ENCODE data around the gene KNTC1. TPM values are rescaled to one million over a fixed set of nuclear protein-coding genes. Genes with fewer than 3 reads are reported as not detected.

KNTC1 gene
- total and polyA plus RNA-seq, 4 donors = 4.0 to 34.0 (median 10.9) TPM

DNA sequence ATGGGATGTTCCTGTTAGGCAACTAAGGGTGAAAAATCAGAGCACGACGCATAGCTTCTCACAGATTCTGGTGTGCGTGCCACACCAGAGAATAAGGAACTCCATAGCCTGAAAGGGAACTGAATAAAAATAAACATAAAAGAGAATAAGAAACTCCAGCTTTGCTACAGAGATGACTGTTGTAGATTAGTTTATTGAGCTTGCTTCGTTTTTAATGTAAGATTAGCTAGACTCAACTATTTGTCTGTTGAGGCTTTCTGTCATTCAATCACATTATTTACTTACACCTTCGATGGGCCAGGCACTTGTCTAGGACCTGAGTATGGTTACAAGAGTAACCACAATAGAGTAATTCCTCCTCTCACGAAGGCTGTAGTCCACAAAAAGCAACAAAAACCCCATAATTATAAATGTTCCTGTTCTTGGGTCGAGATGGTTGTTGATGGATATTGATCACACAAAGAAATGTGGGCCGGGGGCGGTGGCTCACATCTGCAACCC is 25.5 kb upstream of the KNTC1 start:
- 53 to 72% methylated on average over 9 of the region's 9 CpGs for WGBS, 2 donors
- ATAC-seq (ENCODE audit: insufficient read depth, low FRiP score) (no peak), DNase-seq (no peak)
- Histone ChIP-seq H3K27me3 (ENCODE audit: control insufficient read depth in 3 of 3, insufficient read depth in 3 of 3, low read length in 2 of 3) (no peaks in the 10 kb centered on the region), H3K27ac (ENCODE audit: low read depth in 1 of 2, low read length in 1 of 2) (peak overlapping the region; percentile 54 to 62), H3K9me3 (ENCODE audit: control insufficient read depth in 4 of 4, insufficient read depth in 3 of 4, low read length in 3 of 4) (no peaks in the 10 kb centered on the region), H3K4me1 (ENCODE audit: control insufficient read depth in 5 of 5, insufficient read depth in 5 of 5, low read length in 5 of 5) (peaks cover 0 to 16% (median 1%) of the 10 kb centered on the region in 5 donors), H3K9ac (ENCODE audit: insufficient read depth in 1 of 2, low read length in 2 of 2) (peak overlapping the region in 1 of 2 donors; percentile 30), H3K4me3 (no peak overlapping the region), H3K36me3 (ENCODE audit: control insufficient read depth in 4 of 4, insufficient read depth in 4 of 4, low read length in 4 of 4) (peaks cover 16 to 26% (median 17%) of the 10 kb centered on the region in 4 donors)
- TF ChIP-seq, protein P1, sequence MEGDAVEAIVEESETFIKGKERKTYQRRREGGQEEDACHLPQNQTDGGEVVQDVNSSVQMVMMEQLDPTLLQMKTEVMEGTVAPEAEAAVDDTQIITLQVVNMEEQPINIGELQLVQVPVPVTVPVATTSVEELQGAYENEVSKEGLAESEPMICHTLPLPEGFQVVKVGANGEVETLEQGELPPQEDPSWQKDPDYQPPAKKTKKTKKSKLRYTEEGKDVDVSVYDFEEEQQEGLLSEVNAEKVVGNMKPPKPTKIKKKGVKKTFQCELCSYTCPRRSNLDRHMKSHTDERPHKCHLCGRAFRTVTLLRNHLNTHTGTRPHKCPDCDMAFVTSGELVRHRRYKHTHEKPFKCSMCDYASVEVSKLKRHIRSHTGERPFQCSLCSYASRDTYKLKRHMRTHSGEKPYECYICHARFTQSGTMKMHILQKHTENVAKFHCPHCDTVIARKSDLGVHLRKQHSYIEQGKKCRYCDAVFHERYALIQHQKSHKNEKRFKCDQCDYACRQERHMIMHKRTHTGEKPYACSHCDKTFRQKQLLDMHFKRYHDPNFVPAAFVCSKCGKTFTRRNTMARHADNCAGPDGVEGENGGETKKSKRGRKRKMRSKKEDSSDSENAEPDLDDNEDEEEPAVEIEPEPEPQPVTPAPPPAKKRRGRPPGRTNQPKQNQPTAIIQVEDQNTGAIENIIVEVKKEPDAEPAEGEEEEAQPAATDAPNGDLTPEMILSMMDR (IDR thresholded peaks at IDR 0.05; ENCODE audit: control extremely low read depth, extremely low read depth) = no peak

DNA sequence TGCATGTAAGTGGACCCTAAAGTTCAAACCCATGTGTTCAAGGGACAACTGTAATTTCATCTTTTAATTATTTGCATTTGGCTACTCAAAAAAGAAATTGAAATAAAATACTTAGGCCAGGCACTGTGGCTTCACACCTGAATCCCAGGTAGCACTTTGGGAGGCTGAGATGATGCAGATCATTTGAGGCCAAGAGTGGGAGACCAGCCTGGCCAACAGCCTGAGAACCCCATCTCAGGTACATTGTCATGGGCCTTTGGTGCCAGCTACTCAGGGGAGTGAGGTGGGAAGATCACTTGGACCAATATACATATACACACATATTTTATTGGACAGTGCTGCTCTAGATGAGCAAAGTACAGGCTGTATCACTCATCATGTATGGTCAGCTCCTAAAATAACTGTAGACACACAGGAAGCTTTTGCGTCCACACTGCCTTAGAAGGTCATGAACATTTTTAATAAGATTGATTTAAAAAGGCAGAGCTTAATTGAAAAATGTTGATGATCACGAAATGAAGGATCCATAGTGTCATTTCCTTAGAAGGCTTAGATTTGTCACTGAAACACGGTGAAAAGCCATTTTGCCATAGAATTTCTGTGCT is 23.8 kb upstream of the KNTC1 start:
- 87 to 89% methylated on average over 3 of the region's 3 CpGs for WGBS, 2 donors
- no peaks in the 10 kb centered on the region for H3K27me3 ChIP-seq (ENCODE audit: control insufficient read depth in 3 of 3, insufficient read depth in 3 of 3, low read length in 2 of 3)
- no peaks in the 10 kb centered on the region for H3K9me3 ChIP-seq (ENCODE audit: control insufficient read depth in 4 of 4, insufficient read depth in 3 of 4, low read length in 3 of 4)
- peaks cover 28 to 41% (median 29%) of the 10 kb centered on the region in 4 donors for H3K36me3 ChIP-seq (ENCODE audit: control insufficient read depth in 4 of 4, insufficient read depth in 4 of 4, low read length in 4 of 4)
- DNase-seq (no peak), ATAC-seq (ENCODE audit: insufficient read depth, low FRiP score) (no peak)
- H3K27ac ChIP-seq (ENCODE audit: low read depth in 1 of 2, low read length in 1 of 2) = no peak overlapping the region
- peaks cover 0 to 16% (median 0%) of the 10 kb centered on the region in 5 donors for H3K4me1 ChIP-seq (ENCODE audit: control insufficient read depth in 5 of 5, insufficient read depth in 5 of 5, low read length in 5 of 5)
- H3K9ac ChIP-seq (ENCODE audit: insufficient read depth in 1 of 2, low read length in 2 of 2) = no peak overlapping the region
- TF ChIP-seq, protein P1 (IDR thresholded peaks at IDR 0.05; ENCODE audit: control extremely low read depth, extremely low read depth) = no peak
- no peak overlapping the region for H3K4me3 ChIP-seq

DNA sequence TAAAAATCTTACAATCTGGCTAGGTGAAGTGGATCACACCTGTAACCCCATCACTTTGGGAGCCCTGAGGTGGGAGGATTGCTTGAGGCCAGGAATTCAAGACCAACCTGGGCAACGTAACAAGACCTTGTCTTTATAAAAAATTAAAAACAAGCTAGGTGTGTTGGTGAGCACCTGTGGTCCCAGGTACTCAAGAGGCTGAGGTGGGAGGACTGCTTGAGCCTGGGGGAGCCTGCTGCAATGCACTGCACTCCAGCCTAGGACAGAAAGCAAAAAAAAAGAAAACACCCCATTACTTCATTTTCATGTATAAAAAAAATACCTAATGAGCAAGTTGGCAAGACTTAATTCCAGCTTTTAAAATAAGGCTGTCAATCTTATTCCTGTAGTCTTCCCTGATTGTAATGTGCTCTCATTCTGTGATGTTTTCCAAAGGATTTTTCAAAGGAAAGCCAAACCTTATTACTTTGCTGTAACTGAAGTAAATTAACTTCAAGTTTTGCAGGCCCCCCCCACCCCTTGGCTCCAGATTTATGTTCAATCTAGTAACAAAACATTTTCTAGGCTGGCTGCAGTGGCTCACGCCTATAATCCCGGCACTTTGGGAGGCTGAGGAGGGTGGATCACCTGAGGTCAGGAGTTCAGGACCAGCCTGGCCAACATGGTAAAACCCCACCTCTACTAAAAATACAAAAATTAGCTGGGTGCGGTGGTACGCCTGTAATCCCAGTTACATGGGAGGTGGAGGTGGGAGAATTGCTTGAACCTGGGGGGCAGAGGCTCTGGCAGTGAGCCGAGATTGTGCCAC is 23.1 kb upstream of the KNTC1 start:
- peaks cover 0 to 13% (median 0%) of the 10 kb centered on the region in 5 donors for H3K4me1 ChIP-seq (ENCODE audit: control insufficient read depth in 5 of 5, insufficient read depth in 5 of 5, low read length in 5 of 5)
- TF ChIP-seq, protein P1 (IDR thresholded peaks at IDR 0.05; ENCODE audit: control extremely low read depth, extremely low read depth) = no peak
- 88 to 89% methylated on average over 6 of the region's 6 CpGs for WGBS, 2 donors
- ATAC-seq (ENCODE audit: insufficient read depth, low FRiP score) = no peak
- no peaks in the 10 kb centered on the region for H3K9me3 ChIP-seq (ENCODE audit: control insufficient read depth in 4 of 4, insufficient read depth in 3 of 4, low read length in 3 of 4)
- no peak overlapping the region for H3K9ac ChIP-seq (ENCODE audit: insufficient read depth in 1 of 2, low read length in 2 of 2)
- H3K27me3 ChIP-seq (ENCODE audit: control insufficient read depth in 3 of 3, insufficient read depth in 3 of 3, low read length in 2 of 3) = no peaks in the 10 kb centered on the region
- no peak for DNase-seq
- peaks cover 29 to 48% (median 34%) of the 10 kb centered on the region in 4 donors for H3K36me3 ChIP-seq (ENCODE audit: control insufficient read depth in 4 of 4, insufficient read depth in 4 of 4, low read length in 4 of 4)
- H3K27ac ChIP-seq (ENCODE audit: low read depth in 1 of 2, low read length in 1 of 2) = no peak overlapping the region
- no peak overlapping the region for H3K4me3 ChIP-seq
